NCI-H146 (cell line): ENCODE results near the gene COX7A2.

Experiments
- DNase-seq: peaks from one replicate; lab custom pipeline; 2025; lab: John Stamatoyannopoulos, UW

The COX7A2 gene

DNA sequence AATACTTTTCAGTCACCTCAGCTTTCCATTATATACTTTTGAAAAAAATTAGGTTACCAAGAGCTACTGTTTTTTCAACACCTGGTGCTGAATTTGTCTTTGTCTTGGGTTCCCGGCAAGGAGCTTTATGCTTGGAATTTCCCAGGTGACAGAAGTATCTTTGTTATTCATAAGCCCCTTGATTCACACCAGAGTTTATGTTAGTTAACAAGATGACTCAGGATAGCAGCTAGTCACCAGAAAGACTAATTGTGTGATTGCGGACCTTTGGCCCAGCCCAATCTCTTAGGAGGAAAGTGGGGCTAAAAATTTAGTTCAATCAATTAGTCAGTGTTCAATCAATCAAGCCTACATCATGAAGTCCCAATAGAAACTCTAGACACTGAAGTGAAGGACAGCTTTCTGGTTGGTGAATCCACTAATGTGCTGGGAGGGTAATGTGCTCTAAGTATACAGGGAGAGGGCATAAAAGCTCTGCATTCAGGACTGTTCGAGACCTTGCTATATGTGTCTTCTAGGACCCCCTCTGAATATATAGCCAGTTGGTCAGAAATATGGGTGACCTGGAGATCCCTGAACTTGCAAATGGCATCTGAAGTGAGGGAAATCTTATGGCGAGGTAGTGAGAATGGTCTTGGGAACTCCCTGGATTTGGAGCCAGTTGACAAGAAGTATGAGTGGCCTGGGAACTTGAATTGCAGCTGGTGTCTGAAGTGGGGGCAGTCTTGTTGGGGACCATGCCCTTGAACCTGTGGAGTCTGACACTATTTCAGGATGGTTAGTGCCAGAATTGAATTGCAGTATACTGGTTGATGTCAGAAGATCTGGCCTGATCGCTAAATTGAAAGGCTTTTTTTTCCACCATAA is 24.8 kb upstream of the COX7A2 start:
- peak; percentile 5 for DNase-seq

DNA sequence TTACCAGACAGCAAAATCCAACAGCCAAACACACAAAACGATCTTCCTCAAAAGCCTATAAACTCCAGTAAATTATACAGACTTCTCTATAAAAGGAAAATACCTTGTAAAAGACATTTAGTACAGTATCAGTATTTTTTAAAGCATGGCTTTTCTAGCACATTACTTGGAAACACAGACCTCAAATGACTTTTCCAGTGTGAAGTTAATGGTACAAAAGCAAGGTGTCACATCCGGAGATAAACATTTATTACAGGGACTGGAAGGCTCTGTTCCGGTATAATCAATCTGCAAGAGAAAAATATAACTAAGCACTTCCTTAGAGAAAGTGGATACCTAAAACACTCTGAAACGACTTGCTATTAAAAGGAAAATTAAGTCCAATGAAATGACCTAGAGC is 23.9 kb upstream of the COX7A2 start:
- no peak for DNase-seq

DNA sequence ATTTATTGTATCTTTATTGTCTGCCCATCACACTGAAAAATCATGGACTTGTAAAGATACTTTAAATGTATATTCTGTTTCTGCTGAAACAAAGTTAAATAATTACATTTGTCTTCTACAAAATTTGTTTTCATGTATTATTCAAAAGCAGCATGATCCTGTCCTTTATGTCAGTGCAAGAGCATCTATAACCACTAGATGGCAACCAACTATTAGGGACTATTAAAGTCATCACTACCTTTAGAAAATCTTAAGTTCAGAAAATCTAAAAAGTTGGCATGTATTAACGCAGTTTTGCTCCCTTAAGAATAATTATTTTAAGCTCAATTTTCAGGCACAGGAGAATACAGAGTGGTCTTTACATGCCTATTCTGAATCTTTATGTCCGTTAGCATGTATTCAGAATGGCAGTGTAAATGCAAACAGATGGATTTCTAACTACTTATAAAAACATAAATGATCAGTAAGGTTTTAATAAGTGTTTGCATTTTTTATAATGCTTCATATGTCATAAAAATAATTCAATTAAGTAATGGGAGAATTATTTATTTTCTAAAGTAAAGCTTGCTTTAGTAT is 23.2 kb upstream of the COX7A2 start:
- DNase-seq: peak; percentile 43

DNA sequence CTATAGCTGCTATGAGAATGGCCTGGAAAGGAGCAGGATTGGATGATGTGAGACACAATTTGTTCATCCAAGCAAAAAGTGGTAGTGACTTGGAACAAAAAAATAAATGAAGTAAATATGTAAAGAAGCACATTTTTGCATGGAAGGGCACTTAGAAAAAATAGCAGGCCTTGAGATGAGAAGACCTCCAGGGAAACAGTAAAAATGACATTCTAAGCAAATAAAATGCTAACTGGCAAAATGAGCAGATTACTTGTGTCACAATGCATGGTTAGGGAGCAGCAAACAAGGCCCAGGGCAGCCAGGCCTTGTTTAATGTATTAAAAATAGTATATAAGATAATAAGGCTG is 19.8 kb upstream of the COX7A2 start:
- DNase-seq: no peak

DNA sequence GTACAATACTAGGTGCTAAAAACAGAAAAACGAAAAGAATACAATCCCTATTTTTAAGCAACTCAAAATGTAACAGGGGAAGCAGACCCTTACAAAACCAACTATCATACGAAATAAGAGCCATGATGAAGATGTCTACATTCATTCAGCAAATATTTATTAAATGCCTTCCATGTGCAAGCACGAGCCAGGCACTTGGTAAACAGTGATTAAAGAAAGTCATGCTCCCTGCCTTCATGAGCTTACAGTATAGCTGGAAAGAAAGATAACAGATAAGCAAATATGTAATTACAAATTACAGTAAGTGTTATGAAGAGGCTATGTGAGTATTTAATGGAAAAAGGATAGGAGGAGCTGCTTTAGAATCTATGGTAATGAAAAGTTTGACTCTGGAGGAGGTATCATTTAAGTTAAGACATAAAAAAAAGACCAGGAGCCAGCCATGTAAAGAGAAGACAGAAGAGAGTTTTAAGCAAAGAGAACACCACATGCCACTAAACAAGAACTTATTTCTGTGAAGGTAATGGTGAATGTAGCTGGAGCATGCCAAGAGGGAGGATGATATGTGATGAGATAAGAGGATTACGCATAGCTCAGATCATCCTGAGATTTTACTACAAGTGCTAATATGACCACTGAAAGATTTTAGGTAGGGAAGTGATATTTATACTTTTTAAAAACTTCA is 19.3 kb upstream of the COX7A2 start:
- DNase-seq: no peak

DNA sequence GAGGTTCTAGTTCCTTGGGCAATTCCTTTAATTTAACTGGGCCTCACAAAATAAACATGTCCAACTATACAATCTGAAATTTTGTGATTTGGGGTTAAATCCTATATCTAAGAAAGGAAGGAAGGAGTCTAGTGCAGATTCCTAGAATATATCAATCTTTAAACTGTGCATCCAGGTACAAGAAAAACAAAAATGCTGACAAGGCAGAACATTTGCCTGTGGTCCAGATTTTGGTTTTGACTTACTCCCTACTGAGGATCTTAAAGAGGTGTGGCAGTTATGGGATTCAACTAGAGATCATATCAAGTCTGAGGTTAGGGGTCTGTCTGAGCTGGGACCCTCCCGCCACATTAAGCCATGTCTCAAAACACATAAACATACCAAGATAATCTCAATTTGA is 17.7 kb upstream of the COX7A2 start:
- DNase-seq: no peak

DNA sequence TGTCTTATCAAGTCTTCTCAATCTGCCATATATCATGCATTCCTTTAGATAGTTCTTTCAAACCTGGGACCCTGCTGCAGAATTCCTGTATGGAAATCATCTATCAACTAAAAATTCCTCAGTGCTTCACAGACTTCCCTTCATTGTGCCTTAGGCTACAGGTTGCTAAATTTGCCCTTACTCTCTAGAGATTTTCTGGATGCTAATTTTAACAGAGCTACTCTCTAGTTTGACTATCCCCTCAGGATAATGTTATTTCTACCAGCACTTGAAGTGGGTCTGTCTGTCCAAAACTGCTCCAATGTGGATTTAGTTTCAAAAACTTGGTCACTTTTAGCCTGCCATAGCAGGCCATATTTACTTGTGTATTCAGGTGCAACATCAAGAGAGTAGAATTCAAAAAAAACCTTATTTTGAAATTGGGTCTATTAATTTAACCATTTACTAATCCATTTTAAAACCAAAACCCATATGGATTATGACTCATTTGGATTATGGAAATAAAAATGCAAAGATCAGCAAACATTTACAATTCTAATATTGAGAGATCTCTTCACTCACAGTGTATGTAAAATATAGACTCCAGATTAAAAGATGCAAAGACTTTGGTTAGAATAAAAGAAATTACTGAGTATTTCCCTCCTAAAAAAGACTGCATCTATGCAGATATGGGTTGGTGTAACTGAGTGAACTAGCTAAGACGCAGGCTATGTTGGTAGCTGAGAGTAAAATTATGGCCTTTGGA is 13.9 kb upstream of the COX7A2 start:
- DNase-seq: no peak

DNA sequence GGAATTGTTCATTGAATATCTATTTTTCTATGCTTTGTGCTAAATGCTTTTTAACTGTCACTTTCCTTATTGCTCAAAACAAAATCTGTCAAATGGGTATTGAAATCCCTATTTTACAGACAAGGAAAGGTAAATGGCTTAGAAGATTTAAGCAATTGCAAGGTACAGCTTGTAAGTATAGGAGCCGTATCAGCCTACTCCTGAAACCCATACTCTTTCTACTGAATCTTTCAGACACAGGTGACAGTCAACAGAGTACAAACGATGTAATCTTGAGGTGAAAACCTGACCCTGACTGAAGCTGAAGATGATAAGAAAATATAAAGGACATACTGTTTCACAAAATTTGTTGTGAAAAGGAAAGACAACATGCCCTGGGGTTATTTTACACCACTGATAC is 7.0 kb upstream of the COX7A2 start:
- DNase-seq: no peak

DNA sequence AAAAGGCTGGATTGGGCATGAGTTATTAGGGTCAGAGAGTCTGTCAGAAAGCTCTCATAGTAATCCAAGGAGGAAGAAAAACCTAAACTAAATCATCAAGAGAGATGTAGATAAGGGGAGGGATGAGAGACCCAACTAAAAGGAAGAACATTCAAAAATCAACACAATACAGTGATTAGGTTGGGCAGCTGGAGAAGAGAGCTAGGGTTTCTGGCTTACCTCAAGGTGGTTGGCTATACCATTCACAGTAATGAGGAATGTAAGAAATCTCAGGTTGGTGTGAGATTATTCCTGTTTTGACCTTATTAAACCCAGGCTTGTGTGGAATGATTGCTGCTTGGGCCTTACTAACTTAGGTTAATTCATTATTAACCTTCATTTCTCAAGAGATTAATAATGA is 6.2 kb upstream of the COX7A2 start:
- DNase-seq: no peak

DNA sequence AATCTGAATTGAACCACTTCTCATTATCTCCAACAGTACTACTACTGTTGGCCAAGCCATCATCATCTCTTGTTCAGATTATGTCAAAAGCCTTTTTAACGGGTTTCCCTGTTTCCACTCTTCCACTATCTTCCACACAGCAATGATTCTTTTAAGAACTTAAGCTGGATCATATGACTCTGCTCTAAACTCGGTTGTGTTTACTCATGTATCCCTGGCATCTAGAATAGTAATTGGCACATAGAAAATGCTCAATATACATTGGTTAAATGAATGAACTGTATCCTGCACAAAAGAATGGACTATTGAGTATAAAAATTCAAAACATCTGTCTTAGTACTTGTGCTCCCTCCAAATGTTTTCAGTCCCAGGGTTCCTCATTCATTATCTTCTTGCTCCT is 2.8 kb upstream of the COX7A2 start:
- no peak for DNase-seq

DNA sequence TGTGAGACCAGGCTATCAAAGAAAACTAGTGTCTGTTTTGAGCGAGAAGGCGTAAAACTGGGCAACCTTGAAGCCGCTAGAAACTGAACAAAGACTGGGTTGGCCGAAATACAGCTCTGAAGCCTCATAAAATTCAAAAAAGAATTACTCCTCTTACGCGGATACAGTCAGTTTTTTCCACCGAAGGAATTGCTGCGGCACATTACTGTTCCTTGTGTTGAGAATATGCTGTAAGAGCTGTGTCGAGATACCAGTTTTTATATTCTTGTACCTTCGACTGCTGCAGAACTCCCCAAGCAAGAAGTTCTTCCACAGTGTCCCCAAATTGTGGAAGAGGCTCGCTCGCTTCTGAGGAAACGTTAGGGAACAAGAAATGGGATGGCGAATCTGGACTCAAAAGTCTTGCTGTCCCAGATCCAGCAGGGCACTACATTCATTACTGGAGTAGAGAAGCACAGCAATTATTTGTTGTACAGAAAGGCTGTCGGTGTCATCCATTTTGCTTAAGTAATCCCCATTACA is 523 bp upstream of the COX7A2 start:
- peak; percentile 31 for DNase-seq

DNA sequence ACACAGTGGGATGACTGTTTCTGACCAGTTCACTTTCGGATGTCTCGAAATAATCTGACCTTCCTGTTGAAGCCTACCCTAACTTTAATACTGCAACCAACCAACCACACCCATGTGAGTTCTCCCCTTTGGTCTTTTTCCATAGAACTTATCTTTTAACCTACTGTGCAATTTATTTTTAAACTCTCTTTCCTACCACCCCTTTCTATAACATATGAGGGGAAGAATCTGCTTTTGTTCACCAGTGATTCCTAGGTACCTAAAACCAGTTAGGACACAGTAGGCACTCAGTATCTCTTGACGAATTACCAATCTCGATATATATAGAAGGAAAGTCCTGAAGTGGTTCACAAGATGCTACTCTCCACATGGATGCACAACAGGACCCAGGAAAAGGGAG is 7.0 kb downstream of the COX7A2 start:
- DNase-seq: no peak

DNA sequence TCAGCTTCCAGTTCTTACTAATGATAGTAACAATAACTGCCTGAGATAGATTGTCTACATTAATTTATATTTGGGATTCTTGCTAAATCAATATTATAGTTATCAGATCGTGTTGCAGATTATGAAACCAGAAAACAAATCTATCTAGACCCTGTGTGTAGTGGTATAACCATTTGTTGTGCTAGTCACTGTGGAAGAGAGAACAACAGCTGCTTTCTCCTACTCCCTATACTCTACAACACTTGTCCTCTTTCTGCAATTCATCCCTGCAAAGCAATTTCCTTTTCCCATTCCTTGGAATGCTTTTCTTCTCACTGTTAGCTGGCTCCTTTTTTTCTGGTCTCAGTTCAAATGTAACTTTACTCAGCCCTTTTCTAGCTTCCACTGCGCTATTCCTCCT is 8.3 kb downstream of the COX7A2 start:
- DNase-seq: no peak

DNA sequence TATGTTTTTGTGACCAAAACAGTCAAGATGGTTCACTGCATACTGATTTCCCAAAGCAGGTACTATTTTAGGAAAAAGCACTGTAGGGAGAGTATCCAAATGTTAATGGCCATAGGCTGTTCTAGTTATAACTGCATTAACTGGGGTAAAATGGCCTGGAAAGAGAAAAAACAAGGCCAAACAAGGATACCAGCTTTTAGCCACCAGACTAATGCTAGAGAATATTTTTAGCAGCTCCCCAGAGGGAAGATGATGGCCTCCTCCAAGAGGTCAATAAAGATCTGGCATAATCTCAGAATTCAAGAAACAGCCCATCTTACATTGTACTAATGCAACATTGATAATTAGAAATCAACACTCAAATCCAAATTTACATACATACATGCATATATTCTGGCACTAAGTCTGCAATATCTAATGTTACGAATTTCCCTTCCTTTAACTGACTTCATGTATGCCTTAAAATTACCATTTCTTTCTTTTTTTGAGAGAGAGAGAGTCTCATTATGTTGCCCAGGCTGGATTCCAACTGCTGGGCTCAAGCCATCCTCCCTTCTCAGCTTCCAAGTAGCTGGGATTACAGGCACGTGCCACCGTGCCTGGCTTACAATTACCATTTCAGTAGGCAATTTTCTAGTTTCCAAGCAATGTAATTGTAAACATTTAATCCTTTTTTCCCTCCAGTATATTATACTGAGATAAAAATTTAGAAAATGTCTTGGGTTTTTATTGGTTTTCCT is 9.3 kb downstream of the COX7A2 start:
- no peak for DNase-seq

DNA sequence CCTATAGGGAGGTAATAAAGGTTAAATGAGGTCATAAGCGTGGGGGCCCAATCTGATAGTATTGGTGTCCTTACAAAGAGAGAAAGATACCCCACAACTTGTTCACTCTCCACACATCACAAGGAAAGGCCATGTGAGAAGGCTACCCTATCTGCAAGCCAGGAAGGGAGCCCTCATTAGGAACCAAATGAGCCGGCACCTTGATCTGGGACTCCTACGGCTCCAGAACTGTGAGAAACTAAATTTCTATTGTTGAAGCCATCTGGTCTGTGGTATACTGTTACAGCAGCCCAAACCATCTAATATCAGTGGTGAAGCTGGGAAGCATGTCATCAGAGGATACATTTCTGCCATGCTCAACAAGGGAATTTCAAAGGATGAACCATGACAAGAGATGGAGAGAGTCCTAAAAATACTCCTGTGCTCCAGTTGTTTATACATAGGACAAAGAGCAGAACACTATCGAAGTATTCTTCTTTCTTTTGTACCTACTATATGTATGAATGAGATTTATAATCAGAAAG is 10.4 kb downstream of the COX7A2 start:
- peak; percentile 18 for DNase-seq

DNA sequence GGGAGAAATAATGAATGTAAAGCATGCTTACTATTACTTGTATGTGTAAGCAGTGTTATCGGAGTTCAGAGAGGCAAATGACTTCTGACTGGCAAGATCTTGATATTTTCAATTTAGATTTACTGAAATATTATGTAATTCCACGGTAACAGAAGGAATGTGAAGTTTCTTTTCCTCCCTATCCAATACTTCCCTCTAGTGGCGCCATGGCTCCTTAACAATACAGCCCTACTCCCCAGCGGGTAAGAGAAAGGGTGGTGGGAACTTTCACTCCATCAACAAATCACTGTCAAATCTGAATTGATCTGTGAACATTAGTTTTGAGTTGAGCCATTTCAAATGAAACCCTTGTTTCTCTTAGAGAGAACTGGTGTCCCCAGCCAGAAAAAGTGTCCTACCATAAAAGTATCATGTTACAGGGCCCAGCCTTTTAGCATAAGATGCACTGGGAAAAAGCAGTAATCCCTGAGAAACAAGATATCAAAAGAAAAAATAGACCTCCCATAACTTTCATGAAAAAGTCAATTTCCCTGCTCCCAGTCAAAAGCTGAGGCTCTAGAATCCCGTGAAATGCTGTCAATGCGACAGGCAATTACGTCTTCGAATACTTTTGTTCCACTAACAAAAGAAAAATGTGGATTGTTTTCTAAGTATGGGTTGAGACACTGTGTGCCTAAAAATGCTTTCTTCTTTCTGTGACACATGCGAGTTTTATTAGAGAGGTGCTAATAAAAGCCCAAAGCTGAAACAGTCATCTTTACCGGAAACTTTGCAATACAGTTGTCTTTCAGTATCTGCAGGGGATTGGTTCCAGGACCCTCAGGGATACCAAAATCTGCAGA is 12.9 kb downstream of the COX7A2 start:
- peak; percentile 57 for DNase-seq

DNA sequence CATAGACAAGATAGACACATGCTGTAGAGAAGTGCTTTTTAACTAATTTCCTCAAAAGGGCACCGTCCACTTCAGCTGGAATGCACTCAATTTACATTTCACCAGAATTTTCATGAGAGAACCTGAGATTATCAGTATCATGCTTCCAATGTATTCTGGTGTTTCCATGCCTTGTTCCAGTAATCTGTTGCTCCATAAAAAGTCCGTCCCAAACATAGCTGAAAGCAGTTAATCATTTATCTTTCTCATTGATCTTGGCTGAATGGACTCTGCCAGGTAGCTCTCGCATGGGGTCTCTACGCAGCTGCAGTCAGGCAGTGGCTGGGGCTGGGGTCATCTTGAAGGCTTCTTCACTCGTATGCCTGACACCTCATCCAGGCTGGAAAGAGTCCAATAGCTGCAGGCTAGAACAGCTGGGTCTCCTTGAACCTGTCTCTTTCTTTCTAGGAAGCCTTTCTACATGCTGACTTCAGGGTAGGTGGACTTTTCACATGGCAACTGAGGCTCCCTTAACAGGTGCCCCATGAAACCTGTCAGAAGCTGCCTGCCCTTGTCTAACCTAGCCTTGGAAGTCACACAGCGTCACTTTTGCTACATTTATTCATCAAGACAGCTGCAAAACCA is 19.2 kb downstream of the COX7A2 start:
- DNase-seq: no peak

DNA sequence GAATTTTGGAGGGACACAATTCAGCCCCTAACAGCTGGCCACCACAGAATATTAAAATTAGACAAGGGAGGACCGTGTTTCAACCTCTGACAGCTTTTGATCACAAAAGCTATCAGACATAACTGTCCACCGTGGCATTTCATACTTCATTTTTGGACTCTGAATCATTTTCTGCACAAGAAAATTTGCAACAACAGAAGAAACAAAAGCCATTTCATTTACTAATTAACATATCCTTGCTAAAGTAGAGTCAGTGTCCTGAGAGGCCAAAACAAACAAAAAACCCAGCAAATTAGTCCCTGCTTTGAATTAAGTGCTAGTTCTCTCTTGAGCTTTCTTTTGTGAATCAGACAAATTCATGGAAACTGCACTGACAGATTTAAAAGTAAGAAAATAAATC is 20.2 kb downstream of the COX7A2 start:
- no peak for DNase-seq

DNA sequence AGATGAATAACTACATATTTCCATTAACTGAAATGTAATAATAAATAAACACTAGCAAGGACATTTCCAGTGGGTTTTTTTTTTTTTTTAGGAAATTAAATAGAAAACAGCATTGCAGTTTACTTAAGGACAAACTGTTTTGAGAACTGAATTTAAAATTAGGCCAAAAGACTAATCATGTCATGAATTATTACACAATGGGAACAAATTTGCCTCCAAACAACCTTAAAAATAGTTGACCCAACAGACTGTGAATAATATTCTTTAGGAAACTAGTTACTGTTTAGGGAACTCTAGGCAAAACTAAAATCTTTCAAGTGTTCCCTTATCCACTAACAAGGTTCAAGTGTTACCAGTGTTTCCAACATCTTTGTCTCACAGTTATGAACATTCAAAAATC is 21.3 kb downstream of the COX7A2 start:
- no peak for DNase-seq

DNA sequence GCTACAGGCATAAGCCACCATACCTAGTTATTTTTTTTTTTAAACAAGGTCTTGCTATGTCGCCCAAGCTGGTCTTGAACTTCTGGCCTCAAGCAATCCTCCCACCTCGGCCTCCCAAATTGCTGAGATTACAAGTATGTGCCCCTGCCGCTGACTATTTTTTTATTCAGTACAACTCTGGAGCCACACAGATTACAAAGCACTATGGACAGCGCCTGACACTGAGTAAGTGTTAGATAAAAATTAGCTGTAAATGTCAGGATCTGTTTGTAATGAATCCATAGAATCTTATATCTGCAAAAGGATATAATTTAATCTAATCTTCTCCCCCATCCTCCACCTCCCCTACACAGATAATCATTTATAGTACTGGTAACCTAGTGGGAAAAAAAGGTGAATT is 22.5 kb downstream of the COX7A2 start:
- DNase-seq: no peak
